DMS79 (cell line): Measurements from ENCODE around the gene ZNHIT3.
"Not testable (repeated sequence)": the region's sequence is repeated elsewhere in the genome, so short reads cannot be mapped to it uniquely, and the experiment has no call there.

Experiments
- DNase-seq: peaks from one replicate; lab custom pipeline; 2025; lab: John Stamatoyannopoulos, UW

ZNHIT3 gene

DNA sequence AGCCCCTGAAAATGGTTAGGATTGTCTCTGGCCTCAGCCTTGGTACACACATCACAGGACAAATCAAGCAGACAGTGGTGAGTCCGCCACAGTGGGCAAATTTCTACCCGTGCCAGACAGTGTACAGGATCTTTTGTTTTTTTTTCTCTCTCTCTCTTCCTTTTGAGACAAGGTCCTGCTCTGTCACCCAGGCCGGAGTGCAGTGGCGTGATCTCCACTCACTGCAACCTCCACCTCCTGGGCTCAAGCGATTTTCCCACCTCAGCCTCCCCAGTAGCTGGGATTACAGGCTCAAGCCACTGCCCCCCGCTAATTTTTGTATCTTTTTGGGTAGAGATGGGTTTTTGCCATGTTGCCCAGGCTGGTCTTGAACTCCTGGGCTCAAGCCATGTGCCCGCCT lies 2.5 kb upstream of the ZNHIT3 start:
- DNase-seq, result not testable (repeated sequence)

DNA sequence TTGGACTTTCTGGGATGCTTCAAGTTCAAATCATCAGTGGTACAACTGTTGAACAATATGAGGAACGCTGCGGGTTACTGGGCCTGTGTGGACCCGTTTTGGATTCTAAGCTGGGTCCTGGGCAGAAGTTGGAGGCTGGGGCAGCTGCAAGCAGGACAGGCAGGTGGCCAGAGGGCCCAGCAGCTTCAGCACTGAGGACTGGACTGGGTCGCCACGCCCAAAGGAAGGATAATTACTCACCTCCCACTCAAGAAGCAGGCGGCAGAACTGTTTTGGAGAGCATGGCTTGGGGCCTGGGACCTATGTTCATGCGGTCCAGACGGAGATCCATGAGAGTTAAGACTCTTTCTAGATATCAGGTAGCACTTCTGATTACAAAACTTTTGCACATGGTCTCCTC lies 1.5 kb upstream of the ZNHIT3 start:
- DNase-seq, result no peak

- DNase-seq, result no peak
These were observed 677 bp upstream of the ZNHIT3 start for GRCh38 chr17:36485805-36486203.

- no peak for DNase-seq
These were observed 7.5 kb downstream of the ZNHIT3 start for GRCh38 chr17:36493956-36494355.

- DNase-seq, result no peak
These were observed 8.2 kb downstream of the ZNHIT3 start for GRCh38 chr17:36494674-36495073.

DNA sequence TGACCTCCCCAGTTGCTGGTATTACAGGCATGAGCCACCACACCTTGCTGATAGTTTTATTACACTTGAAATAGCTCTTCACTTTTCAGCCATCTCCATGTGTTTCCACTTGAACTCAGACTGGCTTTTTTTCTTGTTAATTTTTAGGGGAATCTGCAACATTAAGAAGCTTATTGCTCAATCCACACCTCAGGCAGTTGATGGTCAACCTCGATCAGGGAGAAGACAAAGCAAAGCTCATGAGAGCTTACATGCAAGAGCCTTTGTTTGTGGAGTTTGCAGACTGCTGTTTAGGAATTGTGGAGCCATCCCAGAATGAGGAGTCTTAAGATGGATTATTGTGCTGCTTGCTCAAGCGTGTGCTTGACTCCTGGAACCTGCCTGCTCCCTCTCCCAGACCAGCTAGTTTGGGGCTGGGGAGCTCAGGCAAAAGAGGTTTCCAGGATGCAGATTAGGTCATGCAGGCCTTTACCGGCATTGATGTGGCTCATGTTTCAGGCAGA lies 8.6 kb downstream of the ZNHIT3 start:
- DNase-seq, result no peak

GRCh38 chr17:36496018-36496789 lies 9.7 kb downstream of the ZNHIT3 start:
- DNase-seq, result no peak

DNA sequence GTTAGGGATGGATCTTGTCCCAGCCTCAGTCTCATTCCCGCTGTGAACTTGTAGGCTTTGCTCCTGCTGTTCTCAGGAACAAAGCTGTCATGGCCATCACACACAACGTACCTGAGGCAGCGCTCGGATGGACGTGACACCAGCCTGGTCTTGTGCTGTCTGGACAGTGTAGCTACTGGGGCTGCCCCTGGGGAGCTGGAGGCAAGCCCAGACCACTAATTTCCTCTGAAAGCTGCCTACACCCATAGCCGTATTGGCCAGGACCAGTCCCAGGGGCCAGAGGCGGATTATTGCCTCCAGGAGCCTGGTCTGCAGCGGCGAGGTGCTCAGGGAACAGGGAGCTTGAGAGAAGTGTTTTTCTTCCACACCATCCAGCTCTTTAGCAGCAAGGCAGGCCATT lies 11.7 kb downstream of the ZNHIT3 start:
- no peak for DNase-seq

DNA sequence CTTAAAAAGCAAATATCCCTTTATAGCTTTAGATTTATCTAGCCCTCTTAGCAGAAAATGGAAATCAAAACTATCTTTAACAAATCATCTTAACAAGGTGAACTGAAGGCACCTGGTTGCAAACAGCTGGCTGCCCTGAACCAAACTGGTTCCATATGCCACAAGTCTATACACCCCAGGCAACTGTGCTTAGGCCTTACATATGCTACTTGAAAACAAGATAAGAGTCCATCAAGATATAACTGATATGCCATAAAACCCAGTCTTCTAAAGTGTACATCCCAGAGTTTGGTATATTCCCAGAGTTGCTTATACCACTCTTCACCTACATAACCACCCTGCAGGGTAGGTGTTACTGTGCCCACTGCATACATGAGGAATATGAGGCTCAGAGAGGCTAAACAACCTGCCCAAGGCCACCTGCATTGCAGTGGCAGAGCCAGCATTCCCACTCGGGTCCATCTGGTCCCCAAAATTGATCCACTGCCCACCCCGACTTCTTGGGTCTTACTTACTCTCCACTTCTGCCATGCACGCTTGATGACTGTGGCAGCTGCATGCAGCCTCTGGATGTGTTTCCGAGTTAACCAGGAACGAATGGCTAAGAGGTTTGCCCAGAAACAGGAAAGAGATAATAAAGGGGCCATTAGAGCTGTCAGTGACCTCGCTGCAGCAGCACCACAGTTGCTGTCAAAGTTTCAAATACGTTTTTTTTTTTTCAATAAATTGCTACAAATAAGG lies 12.2 kb downstream of the ZNHIT3 start:
- no peak for DNase-seq

GRCh38 chr17:36500745-36501225 lies 14.3 kb downstream of the ZNHIT3 start:
- DNase-seq, result no peak

GRCh38 chr17:36501351-36501750 lies 14.9 kb downstream of the ZNHIT3 start:
- DNase-seq, result no peak

DNA sequence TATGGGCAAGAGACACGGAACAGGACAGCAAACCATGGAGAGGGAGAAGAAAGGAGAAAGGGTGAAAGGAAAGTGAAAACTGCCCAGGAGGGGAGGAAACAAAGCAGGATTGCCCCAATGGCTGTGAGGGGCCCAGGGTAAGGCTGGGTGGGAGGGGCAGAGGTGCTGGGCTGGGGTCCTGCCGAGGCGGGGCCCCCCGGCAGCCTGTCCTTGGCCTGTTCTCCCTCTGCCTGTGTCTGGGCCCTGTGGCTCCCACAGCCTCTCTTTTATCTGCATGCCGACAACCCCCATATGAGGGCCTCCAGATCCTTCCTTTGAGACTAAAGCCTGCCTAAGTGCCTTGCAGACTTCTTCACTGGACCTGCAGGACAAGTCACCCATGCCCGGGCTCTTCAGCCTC lies 15.5 kb downstream of the ZNHIT3 start:
- no peak for DNase-seq

DNA sequence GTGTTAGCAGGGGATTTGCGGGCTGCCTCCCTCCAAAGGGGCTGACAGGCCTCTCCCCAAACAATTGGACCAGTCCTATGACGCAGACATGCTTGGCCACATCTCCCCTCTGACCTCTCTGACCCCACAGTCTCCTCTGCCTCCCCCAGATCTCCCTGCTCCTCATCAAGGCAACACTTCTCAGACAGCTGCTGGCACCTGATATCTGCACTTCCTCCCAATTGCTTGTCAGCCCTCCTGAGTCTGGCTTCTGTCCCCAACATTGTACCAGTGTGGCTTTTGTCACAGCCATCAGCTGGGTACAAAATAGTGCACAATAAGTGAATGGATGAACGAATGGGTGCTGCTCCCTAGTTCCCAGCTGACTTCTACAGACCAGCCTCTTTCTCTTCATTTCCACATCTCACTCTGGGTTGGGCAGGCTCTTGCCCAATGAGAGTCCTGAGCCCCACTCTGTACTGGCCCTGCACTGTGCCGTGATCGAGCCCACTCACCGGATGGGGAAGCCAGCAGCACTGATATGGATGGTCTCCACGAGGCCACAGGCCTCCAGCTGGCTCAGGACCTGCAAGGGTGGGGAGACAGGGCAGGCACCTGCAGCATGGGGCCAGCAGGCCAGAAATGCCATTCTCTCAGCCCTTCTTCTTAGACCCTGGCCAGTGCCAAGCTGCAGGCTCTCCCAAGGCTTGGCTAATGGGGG lies 17.1 kb downstream of the ZNHIT3 start:
- DNase-seq, result no peak

DNA sequence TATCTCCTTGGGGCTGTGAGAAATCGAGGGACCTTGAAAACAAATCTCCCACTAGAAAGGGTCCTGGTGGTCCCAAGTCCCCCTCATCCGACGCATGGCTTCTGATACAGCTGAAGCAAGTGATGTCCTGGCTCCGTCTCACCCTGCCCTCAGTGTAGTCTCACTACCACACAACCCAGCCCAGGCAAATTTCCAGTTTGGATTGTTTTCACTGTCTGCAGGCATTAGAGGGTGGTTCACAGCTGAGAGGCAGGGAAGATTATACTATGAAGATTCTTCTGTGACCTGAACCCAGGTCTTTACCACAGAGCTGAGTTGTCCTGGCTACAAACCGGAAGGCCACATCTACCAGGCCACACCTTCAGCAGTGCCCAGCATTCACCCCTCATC lies 17.7 kb downstream of the ZNHIT3 start:
- no peak for DNase-seq

GRCh38 chr17:36505171-36505570 lies 18.7 kb downstream of the ZNHIT3 start:
- no peak for DNase-seq

- DNase-seq, result no peak
These were observed 19.9 kb downstream of the ZNHIT3 start for GRCh38 chr17:36506249-36506826.

DNA sequence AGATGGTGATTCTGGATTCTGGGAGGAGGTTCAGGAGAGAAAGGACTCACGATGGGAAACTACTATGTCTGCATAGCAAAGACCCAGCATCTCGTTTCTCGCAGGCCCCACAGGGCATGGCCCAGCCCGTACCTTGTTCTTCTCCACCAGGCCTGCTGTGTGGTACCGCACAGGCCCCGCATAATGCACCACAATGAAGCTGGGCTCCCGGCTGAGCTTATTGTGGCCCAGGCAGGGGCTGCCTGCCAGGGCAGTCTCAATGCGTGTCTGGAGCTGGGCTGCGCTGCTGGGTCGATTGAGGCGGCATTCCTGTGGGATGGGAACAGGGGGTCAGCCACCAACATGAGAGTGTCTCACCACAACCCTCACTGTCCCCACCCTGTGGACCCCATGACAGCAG lies 20.4 kb downstream of the ZNHIT3 start:
- no peak for DNase-seq

DNA sequence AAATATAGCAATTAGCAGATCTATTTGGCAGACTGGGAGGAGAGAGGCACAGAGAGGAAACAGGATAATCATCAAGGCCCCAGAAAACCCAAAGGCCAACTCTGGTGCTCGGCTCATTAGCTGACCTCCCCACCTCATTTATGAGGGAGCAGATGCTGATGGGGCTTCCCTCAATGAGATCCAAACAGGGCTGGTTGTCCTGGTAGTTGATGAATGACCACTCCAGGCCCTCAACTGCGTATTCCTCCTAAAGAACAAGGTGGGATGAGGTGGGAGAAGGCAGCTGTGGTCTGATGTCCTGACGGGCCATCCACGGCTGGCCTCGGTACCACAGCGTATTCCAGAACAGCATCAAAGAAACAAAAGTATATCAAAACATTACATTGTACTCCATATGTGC lies 20.8 kb downstream of the ZNHIT3 start:
- DNase-seq, result no peak

- not testable (repeated sequence) for DNase-seq
These were observed 22.0 kb downstream of the ZNHIT3 start for GRCh38 chr17:36508439-36508838.

DNA sequence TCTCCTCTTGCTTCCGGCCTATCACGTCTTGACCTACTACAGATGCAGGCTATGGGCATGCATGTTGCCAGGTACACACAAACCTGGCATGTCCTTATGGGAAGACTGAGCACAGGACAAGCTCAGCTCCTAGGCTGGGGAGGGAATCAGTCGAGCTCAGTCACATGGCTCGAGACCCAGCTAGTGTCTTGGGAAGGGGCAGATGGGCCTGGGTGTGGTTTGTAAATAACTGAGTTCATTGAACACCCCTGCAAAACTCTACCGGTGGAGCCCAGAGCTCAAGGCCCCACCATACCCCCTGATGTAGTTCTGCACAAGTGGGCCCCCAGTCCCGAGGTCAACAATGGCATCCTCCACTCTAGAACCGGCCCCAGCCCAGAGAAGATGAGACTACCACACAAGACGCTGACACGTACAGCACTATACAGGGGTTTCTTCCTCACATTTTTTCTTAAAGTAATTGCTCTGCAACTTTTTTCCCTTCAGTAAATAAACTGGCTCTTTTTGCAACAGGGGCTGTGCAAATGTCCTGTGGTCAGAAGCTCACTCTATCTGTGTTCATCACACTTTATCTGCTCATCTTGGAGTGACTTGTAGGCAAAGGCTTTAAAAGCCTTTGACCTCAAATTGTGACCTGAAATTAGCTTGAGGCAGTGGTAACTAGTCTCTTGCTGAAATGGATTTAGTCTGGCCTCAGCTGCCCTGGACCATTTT lies 22.9 kb downstream of the ZNHIT3 start:
- DNase-seq, result no peak

GRCh38 chr17:36510636-36511035 lies 24.2 kb downstream of the ZNHIT3 start:
- DNase-seq, result no peak

GRCh38 chr17:36511216-36511615 lies 24.7 kb downstream of the ZNHIT3 start:
- no peak for DNase-seq
